SK-N-SH (cell line): ENCODE data around the gene ANKRD9. TPM values are rescaled to one million over a fixed set of nuclear protein-coding genes. Genes with fewer than 3 reads are reported as not detected.

Source experiments
- CTCF ChIA-PET: fragments of 300-600, 350-600 bp; formaldehyde crosslinking; extraction: SDS; loops from one replicate; lab custom pipeline; 2021; lab: Yijun Ruan, JAX
- POLR2A ChIA-PET: fragments of 350-600 bp; sonication (Branson Sonifier 250); formaldehyde crosslinking; extraction: SDS; loops from one replicate; lab custom pipeline; 2020; ENCODE audit warnings: antibody characterized with exemption, inconsistent platforms; lab: Yijun Ruan, JAX
- DNase-seq: peaks from one replicate; pipeline ENCODE4 v3.0.0; 2012
- H2AFZ ChIP-seq: fragments of 200-600 bp; sonication (generic); 2 replicates; pipeline ENCODE4 v1.8.1; 2016; ENCODE audit warnings: antibody characterized with exemption, mild to moderate bottlenecking, low read depth
- H3F3A ChIP-seq: fragments of 200-600 bp; sonication (generic); replicated peaks from 2 replicates; pipeline ENCODE3; 2016; ENCODE audit warnings: antibody characterized with exemption, mild to moderate bottlenecking; ENCODE audit not compliant: insufficient read depth
- H3K27ac ChIP-seq, 2 experiments: fragments of 200-500 bp in 1 of 2; fragments of 200-600 bp in 1 of 2; sonication (Bioruptor generic) in 1 of 2; sonication (generic), shearing (Covaris generic) in 1 of 2; 2 replicates each; pipeline versions ENCODE4 v1.5.1 to v1.6.1; 2014 to 2016; ENCODE audit warnings: low read depth in 2 of 2, inconsistent platforms in 1 of 2, low read length in 1 of 2, mild to moderate bottlenecking in 1 of 2, mixed read lengths in 1 of 2
- H3K27me3 ChIP-seq: fragments of 200-600 bp; sonication (generic), shearing (Covaris generic); 2 replicates; pipeline ENCODE4 v1.6.1; 2016; ENCODE audit warnings: mixed run types; ENCODE audit not compliant: insufficient read depth
- H3K36me3 ChIP-seq, 2 experiments: fragments of 200-500 bp in 1 of 2; fragments of 200-600 bp in 1 of 2; sonication (Bioruptor generic) in 1 of 2; sonication (generic) in 1 of 2; replicated peaks in 1 of 2; 2 replicates each; pipeline versions ENCODE3 to v1.5.1; 2014 to 2016; ENCODE audit warnings: low read length in 1 of 2, mild to moderate bottlenecking in 1 of 2; ENCODE audit not compliant: insufficient read depth in 2 of 2, control insufficient read depth in 1 of 2
- H3K4me1 ChIP-seq, 2 experiments: fragments of 200-500 bp in 1 of 2; fragments of 200-600 bp in 1 of 2; sonication (Bioruptor generic) in 1 of 2; sonication (generic), shearing (Covaris generic) in 1 of 2; 2 replicates each; pipeline versions ENCODE4 v1.5.1 to v1.6.1; 2014 to 2016; ENCODE audit warnings: low read depth in 1 of 2, low read length in 1 of 2, mixed run types in 1 of 2; ENCODE audit not compliant: insufficient read depth in 2 of 2, control insufficient read depth in 1 of 2
- H3K4me2 ChIP-seq: fragments of 200-600 bp; sonication (generic), shearing (Covaris generic); 2 replicates; pipeline ENCODE4 v1.6.1; 2017; ENCODE audit warnings: mixed run types
- H3K4me3 ChIP-seq, 2 experiments: fragments of 200-500 bp in 1 of 2; fragments of 200-600 bp in 1 of 2; sonication (Bioruptor generic) in 1 of 2; sonication (generic), shearing (Covaris generic) in 1 of 2; 2 replicates each; pipeline versions ENCODE4 v1.5.1 to v1.8.1; 2014 to 2016; ENCODE audit warnings: low read depth in 2 of 2, inconsistent platforms in 1 of 2, low read length in 1 of 2, mild to moderate bottlenecking in 1 of 2, mixed read lengths in 1 of 2, moderate library complexity in 1 of 2
- H3K79me2 ChIP-seq: fragments of 200-600 bp; sonication (generic); 2 replicates; pipeline ENCODE4 v1.8.1; 2017; ENCODE audit warnings: mild to moderate bottlenecking; ENCODE audit not compliant: insufficient read depth
- H3K9ac ChIP-seq: fragments of 200-600 bp; sonication (generic); 2 replicates; pipeline ENCODE4 v1.6.1; 2017; ENCODE audit warnings: mixed run types
- H3K9me2 ChIP-seq: fragments of 200-600 bp; sonication (generic); 2 replicates; pipeline ENCODE4 v1.6.1; 2017; ENCODE audit warnings: mixed run types
- H3K9me3 ChIP-seq: fragments of 200-600 bp; sonication (generic); 2 replicates; pipeline ENCODE4 v1.6.1; 2017; ENCODE audit warnings: mixed run types, mild to moderate bottlenecking, moderate library complexity
- H4K20me1 ChIP-seq: fragments of 200-600 bp; sonication (generic); 2 replicates; pipeline ENCODE4 v1.6.1; 2017; ENCODE audit warnings: mild to moderate bottlenecking, mixed run types; ENCODE audit not compliant: insufficient read depth
- CHD2 ChIP-seq: fragments of 150-350 bp; IDR thresholded peaks from 2 replicates; pipeline ENCODE4 v1.6.1; 2018; ENCODE audit warnings: low read length; ENCODE audit not compliant: partially characterized antibody
- JUND ChIP-seq: IDR thresholded peaks from 2 replicates; pipeline ENCODE4 v1.4.0; 2012
- MEF2A ChIP-seq: IDR thresholded peaks from 2 replicates; pipeline ENCODE4 v1.4.0; 2012; ENCODE audit warnings: low read depth, borderline replicate concordance
- MXI1 ChIP-seq: IDR thresholded peaks from 2 replicates; pipeline ENCODE4 v1.6.1; 2012; ENCODE audit warnings: mild to moderate bottlenecking, low read depth, low read length, improper control_type of control experiment
- POLR2AphosphoS5 ChIP-seq: IDR thresholded peaks from 2 replicates; pipeline ENCODE4 v1.6.1; 2012; ENCODE audit warnings: low read depth, low read length
- RXRA ChIP-seq: IDR thresholded peaks from 2 replicates; pipeline ENCODE4 v1.4.0; 2012; ENCODE audit warnings: low read depth, mild to moderate bottlenecking, borderline replicate concordance
- TCF12 ChIP-seq: IDR thresholded peaks from 2 replicates; pipeline ENCODE4 v1.4.0; 2012
- TEAD4 ChIP-seq: IDR thresholded peaks from 2 replicates; pipeline ENCODE4 v1.4.0; 2012; ENCODE audit warnings: mild to moderate bottlenecking, borderline replicate concordance; ENCODE audit not compliant: insufficient read depth
- YY1 ChIP-seq: IDR thresholded peaks from 2 replicates; pipeline ENCODE4 v1.4.0; 2012; ENCODE audit warnings: low read depth, mild to moderate bottlenecking
- WGBS: methylation state at CpG from one replicate; pipeline ENCODE4 v1.1.6; 2017; ENCODE audit warnings: low lambda C conversion rate; 5-methylcytosine and 5-hydroxymethylcytosine counted together
- polyA plus RNA-seq, 3 experiments: library from polyadenylated mRNA; depleted of rRNA; stranded (reverse); fragments of >200 nt; gene quantifications; 2 replicates each; pipeline ENCODE4 v1.2.3, GENCODE V29; 2012
- TF ChIP-seq, protein P1 (sequence below): IDR thresholded peaks from 2 replicates; pipeline ENCODE4 v1.6.1; 2012; ENCODE audit warnings: mild to moderate bottlenecking, low read depth, low read length, moderate library complexity
- TF ChIP-seq, protein P2 (sequence below): IDR thresholded peaks from 2 replicates; pipeline ENCODE4 v1.4.0; 2012; ENCODE audit warnings: low read depth, borderline replicate concordance
- TF ChIP-seq, protein P3 (sequence below): IDR thresholded peaks from 2 replicates; pipeline ENCODE4 v1.4.0; 2012; ENCODE audit warnings: low read depth
- TF ChIP-seq, protein P4 (sequence below): IDR thresholded peaks from 2 replicates; pipeline ENCODE4 v1.4.0; 2012; ENCODE audit warnings: low read depth, borderline replicate concordance
- TF ChIP-seq, protein P5 (sequence below): IDR thresholded peaks from 2 replicates; pipeline ENCODE4; 2012
- TF ChIP-seq, protein P6 (sequence below): fragments of 150-350 bp; IDR thresholded peaks from 2 replicates; pipeline ENCODE4 v1.6.1; 2017; ENCODE audit warnings: antibody characterized with exemption, low read length, low read depth, borderline replicate concordance

Gene ANKRD9
- polyA plus RNA-seq, 1 of the 3 experiments (the other 2 are of a cell fraction): 21.3 TPM

DNA sequence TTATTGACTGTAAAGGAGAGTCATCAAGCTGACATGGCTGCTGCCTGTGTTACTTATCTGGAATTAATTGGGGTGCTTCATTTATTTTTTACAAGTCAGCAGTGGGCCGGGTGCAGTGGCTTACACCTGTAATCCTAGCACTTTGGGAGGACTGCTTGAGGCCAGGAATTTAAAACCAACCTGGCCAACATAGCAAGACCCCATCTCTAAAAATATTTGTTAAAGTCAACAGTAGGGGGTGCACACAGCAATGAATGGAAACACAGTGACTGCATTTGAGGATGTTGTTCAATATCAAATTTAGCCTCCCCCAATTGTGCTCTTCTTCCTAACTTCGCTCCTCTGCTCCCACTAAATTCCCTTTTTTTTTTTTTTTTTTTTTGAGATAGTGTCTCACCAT is 52.1 kb downstream of the ANKRD9 start:
- H3F3A ChIP-seq: no peaks in the 10 kb centered on the region
- no peak for DNase-seq
- TF ChIP-seq TCF12 (no peak), POLR2AphosphoS5 (no peak), JUND (no peak), MXI1 (no peak), CHD2 (no peak), TEAD4 (no peak), MEF2A (no peak), RXRA (no peak), YY1 (no peak)
- TF ChIP-seq, protein P1, sequence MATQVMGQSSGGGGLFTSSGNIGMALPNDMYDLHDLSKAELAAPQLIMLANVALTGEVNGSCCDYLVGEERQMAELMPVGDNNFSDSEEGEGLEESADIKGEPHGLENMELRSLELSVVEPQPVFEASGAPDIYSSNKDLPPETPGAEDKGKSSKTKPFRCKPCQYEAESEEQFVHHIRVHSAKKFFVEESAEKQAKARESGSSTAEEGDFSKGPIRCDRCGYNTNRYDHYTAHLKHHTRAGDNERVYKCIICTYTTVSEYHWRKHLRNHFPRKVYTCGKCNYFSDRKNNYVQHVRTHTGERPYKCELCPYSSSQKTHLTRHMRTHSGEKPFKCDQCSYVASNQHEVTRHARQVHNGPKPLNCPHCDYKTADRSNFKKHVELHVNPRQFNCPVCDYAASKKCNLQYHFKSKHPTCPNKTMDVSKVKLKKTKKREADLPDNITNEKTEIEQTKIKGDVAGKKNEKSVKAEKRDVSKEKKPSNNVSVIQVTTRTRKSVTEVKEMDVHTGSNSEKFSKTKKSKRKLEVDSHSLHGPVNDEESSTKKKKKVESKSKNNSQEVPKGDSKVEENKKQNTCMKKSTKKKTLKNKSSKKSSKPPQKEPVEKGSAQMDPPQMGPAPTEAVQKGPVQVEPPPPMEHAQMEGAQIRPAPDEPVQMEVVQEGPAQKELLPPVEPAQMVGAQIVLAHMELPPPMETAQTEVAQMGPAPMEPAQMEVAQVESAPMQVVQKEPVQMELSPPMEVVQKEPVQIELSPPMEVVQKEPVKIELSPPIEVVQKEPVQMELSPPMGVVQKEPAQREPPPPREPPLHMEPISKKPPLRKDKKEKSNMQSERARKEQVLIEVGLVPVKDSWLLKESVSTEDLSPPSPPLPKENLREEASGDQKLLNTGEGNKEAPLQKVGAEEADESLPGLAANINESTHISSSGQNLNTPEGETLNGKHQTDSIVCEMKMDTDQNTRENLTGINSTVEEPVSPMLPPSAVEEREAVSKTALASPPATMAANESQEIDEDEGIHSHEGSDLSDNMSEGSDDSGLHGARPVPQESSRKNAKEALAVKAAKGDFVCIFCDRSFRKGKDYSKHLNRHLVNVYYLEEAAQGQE: no peak
- TF ChIP-seq, protein P2, sequence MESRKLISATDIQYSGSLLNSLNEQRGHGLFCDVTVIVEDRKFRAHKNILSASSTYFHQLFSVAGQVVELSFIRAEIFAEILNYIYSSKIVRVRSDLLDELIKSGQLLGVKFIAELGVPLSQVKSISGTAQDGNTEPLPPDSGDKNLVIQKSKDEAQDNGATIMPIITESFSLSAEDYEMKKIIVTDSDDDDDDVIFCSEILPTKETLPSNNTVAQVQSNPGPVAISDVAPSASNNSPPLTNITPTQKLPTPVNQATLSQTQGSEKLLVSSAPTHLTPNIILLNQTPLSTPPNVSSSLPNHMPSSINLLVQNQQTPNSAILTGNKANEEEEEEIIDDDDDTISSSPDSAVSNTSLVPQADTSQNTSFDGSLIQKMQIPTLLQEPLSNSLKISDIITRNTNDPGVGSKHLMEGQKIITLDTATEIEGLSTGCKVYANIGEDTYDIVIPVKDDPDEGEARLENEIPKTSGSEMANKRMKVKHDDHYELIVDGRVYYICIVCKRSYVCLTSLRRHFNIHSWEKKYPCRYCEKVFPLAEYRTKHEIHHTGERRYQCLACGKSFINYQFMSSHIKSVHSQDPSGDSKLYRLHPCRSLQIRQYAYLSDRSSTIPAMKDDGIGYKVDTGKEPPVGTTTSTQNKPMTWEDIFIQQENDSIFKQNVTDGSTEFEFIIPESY: no peak
- TF ChIP-seq, protein P3, sequence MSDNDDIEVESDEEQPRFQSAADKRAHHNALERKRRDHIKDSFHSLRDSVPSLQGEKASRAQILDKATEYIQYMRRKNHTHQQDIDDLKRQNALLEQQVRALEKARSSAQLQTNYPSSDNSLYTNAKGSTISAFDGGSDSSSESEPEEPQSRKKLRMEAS: no peak
- TF ChIP-seq, protein P4, sequence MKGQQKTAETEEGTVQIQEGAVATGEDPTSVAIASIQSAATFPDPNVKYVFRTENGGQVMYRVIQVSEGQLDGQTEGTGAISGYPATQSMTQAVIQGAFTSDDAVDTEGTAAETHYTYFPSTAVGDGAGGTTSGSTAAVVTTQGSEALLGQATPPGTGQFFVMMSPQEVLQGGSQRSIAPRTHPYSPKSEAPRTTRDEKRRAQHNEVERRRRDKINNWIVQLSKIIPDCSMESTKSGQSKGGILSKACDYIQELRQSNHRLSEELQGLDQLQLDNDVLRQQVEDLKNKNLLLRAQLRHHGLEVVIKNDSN: no peak
- TF ChIP-seq, protein P5, sequence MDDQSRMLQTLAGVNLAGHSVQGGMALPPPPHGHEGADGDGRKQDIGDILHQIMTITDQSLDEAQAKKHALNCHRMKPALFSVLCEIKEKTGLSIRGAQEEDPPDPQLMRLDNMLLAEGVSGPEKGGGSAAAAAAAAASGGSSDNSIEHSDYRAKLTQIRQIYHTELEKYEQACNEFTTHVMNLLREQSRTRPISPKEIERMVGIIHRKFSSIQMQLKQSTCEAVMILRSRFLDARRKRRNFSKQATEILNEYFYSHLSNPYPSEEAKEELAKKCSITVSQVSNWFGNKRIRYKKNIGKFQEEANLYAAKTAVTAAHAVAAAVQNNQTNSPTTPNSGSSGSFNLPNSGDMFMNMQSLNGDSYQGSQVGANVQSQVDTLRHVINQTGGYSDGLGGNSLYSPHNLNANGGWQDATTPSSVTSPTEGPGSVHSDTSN: no peak
- TF ChIP-seq, protein P6, sequence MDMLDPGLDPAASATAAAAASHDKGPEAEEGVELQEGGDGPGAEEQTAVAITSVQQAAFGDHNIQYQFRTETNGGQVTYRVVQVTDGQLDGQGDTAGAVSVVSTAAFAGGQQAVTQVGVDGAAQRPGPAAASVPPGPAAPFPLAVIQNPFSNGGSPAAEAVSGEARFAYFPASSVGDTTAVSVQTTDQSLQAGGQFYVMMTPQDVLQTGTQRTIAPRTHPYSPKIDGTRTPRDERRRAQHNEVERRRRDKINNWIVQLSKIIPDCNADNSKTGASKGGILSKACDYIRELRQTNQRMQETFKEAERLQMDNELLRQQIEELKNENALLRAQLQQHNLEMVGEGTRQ: no peak
- ChIA-PET POLR2A (no interaction called here), CTCF (interaction anchor here (1.4 kb wide), 1 partner anchor 11 kb away, joined by 3 read pairs; no protein-coding TSS in a partner anchor)
- H3K27ac ChIP-seq: no peak overlapping the region
- H2AFZ ChIP-seq: no peak overlapping the region
- no peak overlapping the region for H3K9ac ChIP-seq
- H3K27me3 ChIP-seq: no peaks in the 10 kb centered on the region
- H3K9me3 ChIP-seq: no peaks in the 10 kb centered on the region
- H3K4me1 ChIP-seq: no peaks in the 10 kb centered on the region
- H3K4me3 ChIP-seq: no peak overlapping the region
- no peaks in the 10 kb centered on the region for H3K9me2 ChIP-seq
- peaks cover 3 to 19% of the 10 kb centered on the region in 2 experiments for H3K36me3 ChIP-seq
- WGBS: 97% methylated on average over 1 of the region's 2 CpGs
- H3K79me2 ChIP-seq: no peaks in the 10 kb centered on the region
- H3K4me2 ChIP-seq: no peak overlapping the region
- H4K20me1 ChIP-seq: no peaks in the 10 kb centered on the region
